SK-N-SH (cell line): ENCODE measurements around the gene MAPKAP1. TPM values are rescaled to one million over a fixed set of nuclear protein-coding genes. Genes with fewer than 3 reads are reported as not detected.

Experiments used
- CTCF ChIA-PET: fragments of 300-600, 350-600 bp; formaldehyde crosslinking; extraction: SDS; loops from one replicate; lab custom pipeline; 2021; lab: Yijun Ruan, JAX
- POLR2A ChIA-PET: fragments of 350-600 bp; sonication (Branson Sonifier 250); formaldehyde crosslinking; extraction: SDS; loops from one replicate; lab custom pipeline; 2020; ENCODE audit warnings: antibody characterized with exemption, inconsistent platforms; lab: Yijun Ruan, JAX
- DNase-seq: peaks from one replicate; pipeline ENCODE4 v3.0.0; 2012
- H2AFZ ChIP-seq: fragments of 200-600 bp; sonication (generic); 2 replicates; pipeline ENCODE4 v1.8.1; 2016; ENCODE audit warnings: antibody characterized with exemption, mild to moderate bottlenecking, low read depth
- H3F3A ChIP-seq: fragments of 200-600 bp; sonication (generic); replicated peaks from 2 replicates; pipeline ENCODE3; 2016; ENCODE audit warnings: antibody characterized with exemption, mild to moderate bottlenecking; ENCODE audit not compliant: insufficient read depth
- H3K27ac ChIP-seq, 2 experiments: fragments of 200-500 bp in 1 of 2; fragments of 200-600 bp in 1 of 2; sonication (Bioruptor generic) in 1 of 2; sonication (generic), shearing (Covaris generic) in 1 of 2; 2 replicates each; pipeline versions ENCODE4 v1.5.1 to v1.6.1; 2014 to 2016; ENCODE audit warnings: low read depth in 2 of 2, inconsistent platforms in 1 of 2, low read length in 1 of 2, mild to moderate bottlenecking in 1 of 2, mixed read lengths in 1 of 2
- H3K27me3 ChIP-seq: fragments of 200-600 bp; sonication (generic), shearing (Covaris generic); 2 replicates; pipeline ENCODE4 v1.6.1; 2016; ENCODE audit warnings: mixed run types; ENCODE audit not compliant: insufficient read depth
- H3K36me3 ChIP-seq, 2 experiments: fragments of 200-500 bp in 1 of 2; fragments of 200-600 bp in 1 of 2; sonication (Bioruptor generic) in 1 of 2; sonication (generic) in 1 of 2; replicated peaks in 1 of 2; 2 replicates each; pipeline versions ENCODE3 to v1.5.1; 2014 to 2016; ENCODE audit warnings: low read length in 1 of 2, mild to moderate bottlenecking in 1 of 2; ENCODE audit not compliant: insufficient read depth in 2 of 2, control insufficient read depth in 1 of 2
- H3K4me1 ChIP-seq, 2 experiments: fragments of 200-500 bp in 1 of 2; fragments of 200-600 bp in 1 of 2; sonication (Bioruptor generic) in 1 of 2; sonication (generic), shearing (Covaris generic) in 1 of 2; 2 replicates each; pipeline versions ENCODE4 v1.5.1 to v1.6.1; 2014 to 2016; ENCODE audit warnings: low read depth in 1 of 2, low read length in 1 of 2, mixed run types in 1 of 2; ENCODE audit not compliant: insufficient read depth in 2 of 2, control insufficient read depth in 1 of 2
- H3K4me2 ChIP-seq: fragments of 200-600 bp; sonication (generic), shearing (Covaris generic); 2 replicates; pipeline ENCODE4 v1.6.1; 2017; ENCODE audit warnings: mixed run types
- H3K4me3 ChIP-seq, 2 experiments: fragments of 200-500 bp in 1 of 2; fragments of 200-600 bp in 1 of 2; sonication (Bioruptor generic) in 1 of 2; sonication (generic), shearing (Covaris generic) in 1 of 2; 2 replicates each; pipeline versions ENCODE4 v1.5.1 to v1.8.1; 2014 to 2016; ENCODE audit warnings: low read depth in 2 of 2, inconsistent platforms in 1 of 2, low read length in 1 of 2, mild to moderate bottlenecking in 1 of 2, mixed read lengths in 1 of 2, moderate library complexity in 1 of 2
- H3K79me2 ChIP-seq: fragments of 200-600 bp; sonication (generic); 2 replicates; pipeline ENCODE4 v1.8.1; 2017; ENCODE audit warnings: mild to moderate bottlenecking; ENCODE audit not compliant: insufficient read depth
- H3K9ac ChIP-seq: fragments of 200-600 bp; sonication (generic); 2 replicates; pipeline ENCODE4 v1.6.1; 2017; ENCODE audit warnings: mixed run types
- H3K9me2 ChIP-seq: fragments of 200-600 bp; sonication (generic); 2 replicates; pipeline ENCODE4 v1.6.1; 2017; ENCODE audit warnings: mixed run types
- H3K9me3 ChIP-seq: fragments of 200-600 bp; sonication (generic); 2 replicates; pipeline ENCODE4 v1.6.1; 2017; ENCODE audit warnings: mixed run types, mild to moderate bottlenecking, moderate library complexity
- H4K20me1 ChIP-seq: fragments of 200-600 bp; sonication (generic); 2 replicates; pipeline ENCODE4 v1.6.1; 2017; ENCODE audit warnings: mild to moderate bottlenecking, mixed run types; ENCODE audit not compliant: insufficient read depth
- CHD2 ChIP-seq: fragments of 150-350 bp; IDR thresholded peaks from 2 replicates; pipeline ENCODE4 v1.6.1; 2018; ENCODE audit warnings: low read length; ENCODE audit not compliant: partially characterized antibody
- EP300 ChIP-seq, 2 experiments: IDR thresholded peaks; 2 replicates each; pipeline versions ENCODE4 v1.4.0 to v1.6.1; 2012; ENCODE audit warnings: borderline replicate concordance in 1 of 2, low read depth in 1 of 2, low read length in 1 of 2
- EZH2phosphoT487 ChIP-seq: fragments of 200-600 bp; sonication (generic); IDR thresholded peaks from 2 replicates; pipeline ENCODE4 v1.6.1; 2017; ENCODE audit warnings: low read depth, mixed run types, mild to moderate bottlenecking, antibody characterized with exemption, moderate library complexity, borderline replicate concordance
- FOSL2 ChIP-seq: IDR thresholded peaks from 2 replicates; pipeline ENCODE4 v1.4.0; 2012; ENCODE audit warnings: low read depth, mild to moderate bottlenecking, moderate library complexity, borderline replicate concordance
- FOXM1 ChIP-seq: IDR thresholded peaks from 2 replicates; pipeline ENCODE4 v1.4.0; 2012; ENCODE audit warnings: low read depth, mild to moderate bottlenecking
- GABPA ChIP-seq: IDR thresholded peaks from 2 replicates; pipeline ENCODE4 v1.4.0; 2012; ENCODE audit warnings: low read depth, mild to moderate bottlenecking
- JUND ChIP-seq: IDR thresholded peaks from 2 replicates; pipeline ENCODE4 v1.4.0; 2012
- MEF2A ChIP-seq: IDR thresholded peaks from 2 replicates; pipeline ENCODE4 v1.4.0; 2012; ENCODE audit warnings: low read depth, borderline replicate concordance
- MXI1 ChIP-seq: IDR thresholded peaks from 2 replicates; pipeline ENCODE4 v1.6.1; 2012; ENCODE audit warnings: mild to moderate bottlenecking, low read depth, low read length, improper control_type of control experiment
- POLR2AphosphoS5 ChIP-seq: IDR thresholded peaks from 2 replicates; pipeline ENCODE4 v1.6.1; 2012; ENCODE audit warnings: low read depth, low read length
- RAD21 ChIP-seq: IDR thresholded peaks from 2 replicates; pipeline ENCODE4 v1.6.1; 2012; ENCODE audit warnings: mild to moderate bottlenecking, low read length
- RCOR1 ChIP-seq: fragments of 150-350 bp; IDR thresholded peaks from 2 replicates; pipeline ENCODE4 v1.6.1; 2017; ENCODE audit warnings: antibody characterized with exemption, low read length
- SIN3A ChIP-seq: IDR thresholded peaks from 2 replicates; pipeline ENCODE4 v1.6.1; 2012; ENCODE audit warnings: low read depth, mild to moderate bottlenecking, low read length, moderate library complexity, borderline replicate concordance
- TAF1 ChIP-seq: IDR thresholded peaks from 2 replicates; pipeline ENCODE4 v1.6.1; 2012; ENCODE audit warnings: low read depth, mild to moderate bottlenecking, low read length, moderate library complexity, borderline replicate concordance
- YY1 ChIP-seq: IDR thresholded peaks from 2 replicates; pipeline ENCODE4 v1.4.0; 2012; ENCODE audit warnings: low read depth, mild to moderate bottlenecking
- WGBS: methylation state at CpG from one replicate; pipeline ENCODE4 v1.1.6; 2017; ENCODE audit warnings: low lambda C conversion rate; 5-methylcytosine and 5-hydroxymethylcytosine counted together
- polyA plus RNA-seq, 3 experiments: library from polyadenylated mRNA; depleted of rRNA; stranded (reverse); fragments of >200 nt; gene quantifications; 2 replicates each; pipeline ENCODE4 v1.2.3, GENCODE V29; 2012
- TF ChIP-seq, protein P1 (sequence below): IDR thresholded peaks from 2 replicates; pipeline ENCODE4 v1.4.0; 2012; ENCODE audit warnings: low read depth, borderline replicate concordance
- TF ChIP-seq, protein P2 (sequence below): fragments of 150-350 bp; IDR thresholded peaks from 2 replicates; pipeline ENCODE4 v1.6.1; 2016; ENCODE audit warnings: mild to moderate bottlenecking, low read depth, low read length
- TF ChIP-seq, protein P3 (sequence below): IDR thresholded peaks from 2 replicates; pipeline ENCODE4; 2012

Gene MAPKAP1
- polyA plus RNA-seq, 1 of the 3 experiments (the other 2 are of a cell fraction): 117 TPM

DNA sequence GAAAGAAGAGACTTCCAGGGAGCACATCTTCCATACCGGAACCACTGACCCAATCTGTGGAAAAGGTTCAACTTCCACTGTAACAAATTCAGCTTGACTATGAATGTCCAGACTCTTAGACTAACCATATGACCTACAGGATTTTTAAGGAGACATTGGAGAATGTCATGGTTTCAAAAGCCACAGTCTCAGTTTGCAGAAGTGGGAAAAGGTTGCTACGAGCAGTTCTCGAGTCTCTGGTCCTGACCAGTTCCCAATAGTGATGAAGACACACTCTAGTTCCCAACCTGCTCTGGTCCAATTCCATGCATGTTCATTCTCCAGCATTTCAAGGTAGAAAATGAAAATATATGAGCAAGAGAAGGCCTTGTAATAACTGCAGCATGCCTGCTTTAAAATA is 158.0 kb downstream of the MAPKAP1 start:
- Histone ChIP-seq H3K9me3 (no peaks in the 10 kb centered on the region), H3K4me3 (no peak overlapping the region), H3K27me3 (no peaks in the 10 kb centered on the region), H2AFZ (no peak overlapping the region), H3K4me2 (no peak overlapping the region; the same call in 1 of the 2 replicates)
- ChIA-PET POLR2A (no interaction called here), CTCF (interaction anchor here (0.6 to 3.4 kb wide), 2 partner anchors 9 to 600 kb away, joined by 3 to 20 read pairs; no protein-coding TSS in a partner anchor)
- no peak for TF ChIP-seq TAF1
- TF ChIP-seq, all 33 proteins: peak for 0
- peaks cover 34% of the 10 kb centered on the region for H3F3A ChIP-seq
- H3K36me3 ChIP-seq: peaks cover 4 to 12% of the 10 kb centered on the region in 2 experiments
- H3K9me2 ChIP-seq: no peaks in the 10 kb centered on the region
- H4K20me1 ChIP-seq: no peaks in the 10 kb centered on the region; the same call in 1 of the 2 replicates
- H3K79me2 ChIP-seq: peaks cover 13% of the 10 kb centered on the region; the same call in 1 of the 2 replicates
- WGBS: 88% methylated on average over 3 of the region's 3 CpGs
- DNase-seq: no peak
- peak overlapping the region; percentile 56 to 85; a peak in 3 of 4 replicates for H3K27ac ChIP-seq
- no peak overlapping the region for H3K9ac ChIP-seq
- peaks cover 33 to 46% of the 10 kb centered on the region in 2 experiments for H3K4me1 ChIP-seq

DNA sequence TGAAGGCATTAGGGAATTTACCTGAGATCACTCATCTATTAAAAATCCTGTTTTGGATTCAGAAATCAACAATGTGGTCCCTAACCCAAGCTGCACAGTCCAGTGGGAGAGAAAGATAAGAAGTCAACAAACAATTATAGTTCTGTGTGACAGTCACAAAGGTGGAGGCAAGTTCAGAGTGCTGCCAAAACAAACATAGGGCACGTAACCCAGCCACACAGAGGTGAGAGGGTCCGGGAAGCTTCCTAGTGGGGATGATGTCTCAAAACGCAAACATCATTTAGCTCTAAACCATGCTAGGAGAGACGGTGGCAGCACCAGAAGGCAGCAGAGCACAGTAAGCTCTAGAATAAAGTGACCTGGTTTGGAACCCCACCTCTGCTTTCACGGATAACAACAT is 158.9 kb downstream of the MAPKAP1 start:
- no peak overlapping the region for H2AFZ ChIP-seq
- no peaks in the 10 kb centered on the region for H3K9me3 ChIP-seq
- DNase-seq: no peak
- TF ChIP-seq, protein P1, sequence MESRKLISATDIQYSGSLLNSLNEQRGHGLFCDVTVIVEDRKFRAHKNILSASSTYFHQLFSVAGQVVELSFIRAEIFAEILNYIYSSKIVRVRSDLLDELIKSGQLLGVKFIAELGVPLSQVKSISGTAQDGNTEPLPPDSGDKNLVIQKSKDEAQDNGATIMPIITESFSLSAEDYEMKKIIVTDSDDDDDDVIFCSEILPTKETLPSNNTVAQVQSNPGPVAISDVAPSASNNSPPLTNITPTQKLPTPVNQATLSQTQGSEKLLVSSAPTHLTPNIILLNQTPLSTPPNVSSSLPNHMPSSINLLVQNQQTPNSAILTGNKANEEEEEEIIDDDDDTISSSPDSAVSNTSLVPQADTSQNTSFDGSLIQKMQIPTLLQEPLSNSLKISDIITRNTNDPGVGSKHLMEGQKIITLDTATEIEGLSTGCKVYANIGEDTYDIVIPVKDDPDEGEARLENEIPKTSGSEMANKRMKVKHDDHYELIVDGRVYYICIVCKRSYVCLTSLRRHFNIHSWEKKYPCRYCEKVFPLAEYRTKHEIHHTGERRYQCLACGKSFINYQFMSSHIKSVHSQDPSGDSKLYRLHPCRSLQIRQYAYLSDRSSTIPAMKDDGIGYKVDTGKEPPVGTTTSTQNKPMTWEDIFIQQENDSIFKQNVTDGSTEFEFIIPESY: no peak
- TF ChIP-seq FOSL2: no peak
- no peak for TF ChIP-seq SIN3A
- no peak for TF ChIP-seq EP300 (IDR thresholded peaks at IDR 0.05; ENCODE audit: borderline replicate concordance in 1 of 2, low read depth in 1 of 2, low read length in 1 of 2)
- no peak for TF ChIP-seq MEF2A
- TF ChIP-seq, protein P2, sequence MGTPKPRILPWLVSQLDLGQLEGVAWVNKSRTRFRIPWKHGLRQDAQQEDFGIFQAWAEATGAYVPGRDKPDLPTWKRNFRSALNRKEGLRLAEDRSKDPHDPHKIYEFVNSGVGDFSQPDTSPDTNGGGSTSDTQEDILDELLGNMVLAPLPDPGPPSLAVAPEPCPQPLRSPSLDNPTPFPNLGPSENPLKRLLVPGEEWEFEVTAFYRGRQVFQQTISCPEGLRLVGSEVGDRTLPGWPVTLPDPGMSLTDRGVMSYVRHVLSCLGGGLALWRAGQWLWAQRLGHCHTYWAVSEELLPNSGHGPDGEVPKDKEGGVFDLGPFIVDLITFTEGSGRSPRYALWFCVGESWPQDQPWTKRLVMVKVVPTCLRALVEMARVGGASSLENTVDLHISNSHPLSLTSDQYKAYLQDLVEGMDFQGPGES: no peak
- TF ChIP-seq TAF1: no peak
- TF ChIP-seq, protein P3, sequence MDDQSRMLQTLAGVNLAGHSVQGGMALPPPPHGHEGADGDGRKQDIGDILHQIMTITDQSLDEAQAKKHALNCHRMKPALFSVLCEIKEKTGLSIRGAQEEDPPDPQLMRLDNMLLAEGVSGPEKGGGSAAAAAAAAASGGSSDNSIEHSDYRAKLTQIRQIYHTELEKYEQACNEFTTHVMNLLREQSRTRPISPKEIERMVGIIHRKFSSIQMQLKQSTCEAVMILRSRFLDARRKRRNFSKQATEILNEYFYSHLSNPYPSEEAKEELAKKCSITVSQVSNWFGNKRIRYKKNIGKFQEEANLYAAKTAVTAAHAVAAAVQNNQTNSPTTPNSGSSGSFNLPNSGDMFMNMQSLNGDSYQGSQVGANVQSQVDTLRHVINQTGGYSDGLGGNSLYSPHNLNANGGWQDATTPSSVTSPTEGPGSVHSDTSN: no peak
- TF ChIP-seq JUND: no peak
- no peak for TF ChIP-seq MXI1
- TF ChIP-seq YY1: no peak
- TF ChIP-seq RAD21: no peak
- no peak for TF ChIP-seq RCOR1
- TF ChIP-seq POLR2AphosphoS5: no peak
- TF ChIP-seq CHD2: no peak
- TF ChIP-seq GABPA: no peak
- TF ChIP-seq FOXM1: no peak
- TF ChIP-seq EZH2phosphoT487: no peak
- ChIA-PET POLR2A (no interaction called here), CTCF (interaction anchor here (1.4 to 3.4 kb wide), 2 partner anchors 10 to 850 kb away, joined by 3 to 20 read pairs; no protein-coding TSS in a partner anchor)
- no peak overlapping the region for H3K9ac ChIP-seq
- H3K27me3 ChIP-seq: no peaks in the 10 kb centered on the region
- no peaks in the 10 kb centered on the region; the same call in 1 of the 2 replicates for H4K20me1 ChIP-seq
- peaks cover 4 to 12% of the 10 kb centered on the region in 2 experiments for H3K36me3 ChIP-seq
- no peak overlapping the region for H3K4me2 ChIP-seq
- WGBS: 88% methylated on average over 5 of the region's 5 CpGs
- H3K27ac ChIP-seq: no peak overlapping the region; a peak in 1 of 4 replicates
- peaks cover 17% of the 10 kb centered on the region; the same call in 1 of the 2 replicates for H3K79me2 ChIP-seq
- peaks cover 34% of the 10 kb centered on the region for H3F3A ChIP-seq
- peaks cover 33 to 46% of the 10 kb centered on the region in 2 experiments for H3K4me1 ChIP-seq
- H3K4me3 ChIP-seq: no peak overlapping the region
- no peaks in the 10 kb centered on the region for H3K9me2 ChIP-seq
